ENCODE data around the gene ABCB11. TPM values are rescaled to one million over a fixed set of nuclear protein-coding genes. Genes with fewer than 3 reads are reported as not detected.
A peak's percentile ranks its signal among the peaks of the same experiment; 100 is the strongest.
"Not testable (repeated sequence)": the region's sequence is repeated elsewhere in the genome, so short reads cannot be mapped to it uniquely, and the experiment has no call there.

Gene ABCB11
- total RNA-seq, 1 experiment from 2014 or later: not detected

GRCh38 chr2:168934826-168935225 is 96.3 kb downstream of the ABCB11 start:
- DNase-seq (ENCODE audit: low read depth): no peak

DNA sequence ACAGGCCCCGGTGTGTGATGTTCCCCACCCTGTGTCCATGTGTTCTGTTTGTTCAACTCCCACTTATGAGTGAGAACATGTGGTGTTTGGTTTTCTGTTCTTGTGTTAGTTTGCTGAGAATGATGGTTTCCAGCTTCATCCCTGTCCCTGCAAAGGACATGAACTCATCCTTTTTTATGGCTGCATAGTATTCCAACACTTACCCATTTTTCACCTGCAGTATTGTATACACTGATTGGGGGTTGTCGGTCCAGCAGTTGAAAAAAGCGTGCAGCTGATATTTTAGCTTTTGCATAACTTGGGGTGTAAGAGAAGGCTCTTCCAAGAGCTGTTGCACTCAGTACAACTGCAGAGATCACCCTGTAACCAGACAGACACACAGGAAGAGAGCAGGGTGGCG is 99.0 kb downstream of the ABCB11 start:
- DNase-seq (ENCODE audit: low read depth): not testable (repeated sequence)

- DNase-seq (ENCODE audit: low read depth): no peak
Measured at GRCh38 chr2:168930242-168930641, 100.9 kb downstream of the ABCB11 start.

GRCh38 chr2:168929031-168929430 is 102.1 kb downstream of the ABCB11 start:
- no peak for DNase-seq (ENCODE audit: low read depth)

DNA sequence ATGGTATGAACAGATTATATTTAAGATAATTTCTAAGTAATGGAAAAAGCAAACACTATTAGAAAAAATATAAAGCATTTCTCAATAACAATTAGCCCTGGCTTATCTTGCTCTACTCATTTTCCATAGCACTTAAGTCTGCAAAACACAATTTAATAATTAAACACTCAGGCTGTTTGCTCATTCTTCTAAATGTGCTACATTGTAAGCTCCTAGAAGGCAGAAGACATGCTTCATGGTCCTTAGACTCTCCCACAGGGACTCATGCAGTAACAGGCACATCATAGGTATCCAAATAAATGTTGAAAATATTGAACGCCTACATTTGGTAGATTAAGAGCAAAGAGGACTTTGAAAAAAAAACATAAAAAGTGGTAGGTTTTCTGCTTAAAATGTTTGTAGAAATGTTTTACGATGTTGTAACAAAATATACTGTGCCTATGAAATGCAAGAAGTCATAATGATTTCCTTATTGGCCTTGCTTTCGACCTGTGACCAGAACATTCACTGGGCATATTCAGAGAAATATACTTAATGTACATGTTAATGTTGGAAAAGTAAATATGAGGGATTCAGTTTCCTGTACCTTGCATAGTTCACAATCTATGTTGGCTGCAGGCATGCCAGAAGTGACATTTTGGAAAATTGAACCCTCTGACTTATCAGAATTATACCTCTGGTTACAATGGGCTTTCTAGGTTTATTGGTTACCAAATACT is 102.9 kb downstream of the ABCB11 start:
- no peak for DNase-seq (ENCODE audit: low read depth)

GRCh38 chr2:168926621-168927386 is 104.3 kb downstream of the ABCB11 start:
- DNase-seq (ENCODE audit: low read depth): no peak

GRCh38 chr2:168920504-168921157 is 110.5 kb downstream of the ABCB11 start:
- DNase-seq (ENCODE audit: low read depth): peak; percentile 11

- DNase-seq (ENCODE audit: low read depth): no peak
Measured at GRCh38 chr2:168916331-168916675, 114.8 kb downstream of the ABCB11 start.

GRCh38 chr2:168915441-168916330 is 115.4 kb downstream of the ABCB11 start:
- DNase-seq (ENCODE audit: low read depth): no peak

GRCh38 chr2:168913495-168913894 is 117.6 kb downstream of the ABCB11 start:
- no peak for DNase-seq (ENCODE audit: low read depth)

GRCh38 chr2:168912901-168913369 is 118.2 kb downstream of the ABCB11 start:
- DNase-seq (ENCODE audit: low read depth): peak; percentile 48

DNA sequence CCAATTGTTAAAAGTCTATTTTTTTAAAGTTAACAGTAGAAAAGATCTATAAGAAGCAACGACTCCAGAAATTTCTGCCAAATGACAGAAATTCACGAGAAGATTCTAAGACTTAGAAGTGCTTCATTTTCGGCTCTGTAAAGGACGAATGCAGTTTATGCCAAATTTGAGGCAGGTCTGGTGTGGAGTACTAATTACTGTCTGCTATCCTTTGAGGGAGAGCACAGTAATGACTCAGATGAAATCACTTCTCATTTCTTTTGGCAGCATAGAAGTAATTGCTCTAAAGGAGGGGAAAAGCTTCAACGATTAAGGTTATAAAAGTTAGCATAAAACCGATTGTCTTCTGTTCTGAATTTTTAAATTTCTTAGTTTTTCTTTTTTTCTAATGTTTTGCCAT is 118.7 kb downstream of the ABCB11 start:
- DNase-seq (ENCODE audit: low read depth): no peak

GRCh38 chr2:168910330-168910729 is 120.8 kb downstream of the ABCB11 start:
- DNase-seq (ENCODE audit: low read depth): no peak

DNA sequence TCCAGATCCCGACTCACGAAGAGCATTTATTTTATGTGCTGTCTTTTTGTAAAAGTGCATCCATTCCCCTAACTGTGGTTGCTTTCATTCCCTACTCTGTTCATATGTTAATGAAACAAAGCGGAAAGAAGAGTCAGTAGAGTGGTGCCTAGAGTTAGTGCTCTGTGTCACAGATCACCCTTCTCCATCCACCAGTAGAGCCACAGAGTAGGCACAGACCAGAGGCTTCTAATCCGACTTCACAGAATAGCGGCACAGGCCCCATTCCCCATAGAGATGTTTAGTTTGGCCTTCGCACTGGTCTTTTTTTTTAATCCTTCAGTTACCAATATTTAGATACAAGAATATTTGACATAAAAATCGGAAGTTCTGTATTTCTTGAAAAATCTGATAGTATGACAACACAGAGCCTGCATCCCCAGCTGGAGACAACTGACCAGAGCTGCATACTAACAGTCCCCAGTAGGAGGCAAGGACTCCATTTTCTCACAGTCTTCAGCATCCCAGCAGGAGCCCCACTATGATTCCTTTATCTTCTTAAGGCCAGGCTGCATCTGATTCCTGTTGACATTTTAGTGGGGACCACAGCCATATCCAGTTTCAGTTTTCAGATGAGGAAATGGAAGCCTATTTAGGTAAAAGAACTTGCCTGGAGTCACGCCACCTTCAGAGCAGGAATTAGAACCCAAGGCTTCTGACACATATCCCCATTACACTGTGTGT is 123.0 kb downstream of the ABCB11 start:
- DNase-seq (ENCODE audit: low read depth): no peak

DNA sequence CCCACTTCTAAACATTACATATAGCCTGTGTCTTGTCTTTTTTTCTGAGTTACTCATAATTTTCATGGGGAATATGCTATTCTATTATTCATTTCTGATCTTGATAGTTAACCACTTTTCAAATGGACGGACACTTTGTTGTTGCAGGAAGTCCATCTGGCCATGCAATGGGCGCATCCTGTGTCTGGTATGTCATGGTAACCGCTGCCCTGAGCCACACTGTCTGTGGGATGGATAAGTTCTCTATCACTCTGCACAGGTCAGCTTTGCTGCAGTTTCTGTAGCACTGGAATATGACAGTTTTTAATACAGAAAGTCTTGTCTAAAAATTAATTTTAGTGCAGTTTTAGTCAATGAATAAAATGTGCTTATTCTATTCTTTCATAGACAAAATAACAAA is 126.8 kb downstream of the ABCB11 start:
- no peak for DNase-seq (ENCODE audit: low read depth)

GRCh38 chr2:168903888-168904287 is 127.2 kb downstream of the ABCB11 start:
- no peak for DNase-seq (ENCODE audit: low read depth)

GRCh38 chr2:168901003-168901402 is 130.1 kb downstream of the ABCB11 start, which contains the start of gene G6PC2:
TSS of gene G6PC2 (plus strand) at chr2:168901291. CDS start at chr2:168901332, 41 bp downstream.
- DNase-seq (ENCODE audit: low read depth): no peak

DNA sequence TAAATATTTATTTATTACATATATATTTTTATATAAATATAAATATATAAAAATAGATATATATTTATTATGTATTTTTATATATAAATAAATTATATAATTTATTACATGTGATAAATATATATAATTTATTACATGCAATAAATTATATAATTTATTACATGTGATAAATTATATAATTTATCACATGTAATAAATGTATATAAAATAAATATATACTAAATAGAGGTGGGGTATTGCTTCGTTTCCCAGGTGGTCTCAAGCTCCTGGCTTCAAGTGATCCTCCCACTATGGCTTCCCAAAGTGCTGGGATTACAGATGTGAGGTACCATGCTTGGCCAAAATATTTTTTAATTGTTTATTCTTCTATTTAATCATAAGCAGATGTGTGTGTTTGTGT is 133.7 kb downstream of the ABCB11 start:
- no peak for DNase-seq (ENCODE audit: low read depth)

GRCh38 chr2:168896783-168897182 is 134.3 kb downstream of the ABCB11 start:
- no peak for DNase-seq (ENCODE audit: low read depth)

DNA sequence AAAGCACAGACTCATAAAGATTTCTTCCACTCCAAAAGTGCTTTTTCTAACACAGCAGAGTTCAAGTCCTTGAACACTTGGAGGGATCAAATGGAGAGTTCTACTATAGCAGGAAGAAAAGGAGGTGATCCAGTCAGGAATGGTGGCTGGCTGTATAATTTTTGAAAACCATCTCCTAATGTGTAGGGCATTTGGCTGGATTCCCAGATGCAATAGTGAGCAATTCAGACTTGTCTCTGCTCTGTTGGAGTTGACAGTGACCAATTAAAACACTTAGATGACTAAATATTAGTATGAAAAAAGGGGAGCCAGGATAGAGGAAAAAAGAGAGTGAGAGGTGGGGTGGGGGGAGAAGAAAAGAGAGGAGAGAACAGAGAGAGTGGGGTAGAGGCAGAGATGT is 135.4 kb downstream of the ABCB11 start:
- DNase-seq (ENCODE audit: low read depth): no peak

- DNase-seq (ENCODE audit: low read depth): no peak
Measured at GRCh38 chr2:168894720-168895119, 136.4 kb downstream of the ABCB11 start.

Measured in Daoy (cell line).